ENCODE measurements around the gene TXNRD1. TPM values are rescaled to one million over a fixed set of nuclear protein-coding genes. Genes with fewer than 3 reads are reported as not detected.

Gene TXNRD1
- total RNA-seq (ENCODE audit: unreplicated experiment): 105 TPM
- long read RNA-seq, transcript TXNRD1-205 (15 exons, 3,930 nt): major isoform, 13 of 32 reads
- long read RNA-seq, partial matches to known transcripts: 10 of 32 reads
- long read RNA-seq, other reads (novel, unspliced or antisense): 6 of 32 reads

GRCh38 chr12:104215638-104216297 lies at the start of gene TXNRD1:
Gene TXNRD1, plus strand, starts transcription at chr12:104215779. Its CDS starts 24 bp downstream, at chr12:104215803.
- H3K36me3 Mint-ChIP-seq (ENCODE audit: low read depth, unreplicated experiment): no peaks in the 10 kb centered on the region
- TF ChIP-seq CTCF (IDR thresholded peaks at IDR 0.05; ENCODE audit: unreplicated experiment): peak; percentile 71
- DNase-seq (ENCODE audit: low spot score): peak; percentile 84
- peaks cover 5% of the 10 kb centered on the region for H3K4me1 Mint-ChIP-seq (ENCODE audit: unreplicated experiment)
- H3K27me3 Mint-ChIP-seq (ENCODE audit: unreplicated experiment): peaks cover 2% of the 10 kb centered on the region
- H3K9me3 Mint-ChIP-seq (ENCODE audit: unreplicated experiment): no peaks in the 10 kb centered on the region
- no peak within 1 kb of the TSS for H3K27ac Mint-ChIP-seq (ENCODE audit: unreplicated experiment)
- H3K4me3 Mint-ChIP-seq (ENCODE audit: unreplicated experiment): peak within 1 kb of the TSS; percentile 93

GRCh38 chr12:104165801-104166200 lies 49.8 kb upstream of the TXNRD1 start:
- H3K27me3 Mint-ChIP-seq (ENCODE audit: unreplicated experiment): no peaks in the 10 kb centered on the region
- H3K4me1 Mint-ChIP-seq (ENCODE audit: unreplicated experiment): no peaks in the 10 kb centered on the region
- H3K4me3 Mint-ChIP-seq (ENCODE audit: unreplicated experiment): no peak overlapping the region
- no peak for DNase-seq (ENCODE audit: low spot score)
- no peak overlapping the region for H3K27ac Mint-ChIP-seq (ENCODE audit: unreplicated experiment)
- H3K9me3 Mint-ChIP-seq (ENCODE audit: unreplicated experiment): no peaks in the 10 kb centered on the region
- no peaks in the 10 kb centered on the region for H3K36me3 Mint-ChIP-seq (ENCODE audit: low read depth, unreplicated experiment)
- no peak for TF ChIP-seq CTCF (IDR thresholded peaks at IDR 0.05; ENCODE audit: unreplicated experiment)

- Mint-ChIP-seq H3K4me3 (ENCODE audit: unreplicated experiment) (no peak overlapping the region), H3K9me3 (ENCODE audit: unreplicated experiment) (no peaks in the 10 kb centered on the region), H3K27me3 (ENCODE audit: unreplicated experiment) (no peaks in the 10 kb centered on the region), H3K27ac (ENCODE audit: unreplicated experiment) (no peak overlapping the region), H3K36me3 (ENCODE audit: low read depth, unreplicated experiment) (no peaks in the 10 kb centered on the region), H3K4me1 (ENCODE audit: unreplicated experiment) (no peaks in the 10 kb centered on the region)
- DNase-seq (ENCODE audit: low spot score): no peak
- TF ChIP-seq CTCF (IDR thresholded peaks at IDR 0.05; ENCODE audit: unreplicated experiment): no peak
Measured at GRCh38 chr12:104166465-104166864, 49.1 kb upstream of the TXNRD1 start.

DNA sequence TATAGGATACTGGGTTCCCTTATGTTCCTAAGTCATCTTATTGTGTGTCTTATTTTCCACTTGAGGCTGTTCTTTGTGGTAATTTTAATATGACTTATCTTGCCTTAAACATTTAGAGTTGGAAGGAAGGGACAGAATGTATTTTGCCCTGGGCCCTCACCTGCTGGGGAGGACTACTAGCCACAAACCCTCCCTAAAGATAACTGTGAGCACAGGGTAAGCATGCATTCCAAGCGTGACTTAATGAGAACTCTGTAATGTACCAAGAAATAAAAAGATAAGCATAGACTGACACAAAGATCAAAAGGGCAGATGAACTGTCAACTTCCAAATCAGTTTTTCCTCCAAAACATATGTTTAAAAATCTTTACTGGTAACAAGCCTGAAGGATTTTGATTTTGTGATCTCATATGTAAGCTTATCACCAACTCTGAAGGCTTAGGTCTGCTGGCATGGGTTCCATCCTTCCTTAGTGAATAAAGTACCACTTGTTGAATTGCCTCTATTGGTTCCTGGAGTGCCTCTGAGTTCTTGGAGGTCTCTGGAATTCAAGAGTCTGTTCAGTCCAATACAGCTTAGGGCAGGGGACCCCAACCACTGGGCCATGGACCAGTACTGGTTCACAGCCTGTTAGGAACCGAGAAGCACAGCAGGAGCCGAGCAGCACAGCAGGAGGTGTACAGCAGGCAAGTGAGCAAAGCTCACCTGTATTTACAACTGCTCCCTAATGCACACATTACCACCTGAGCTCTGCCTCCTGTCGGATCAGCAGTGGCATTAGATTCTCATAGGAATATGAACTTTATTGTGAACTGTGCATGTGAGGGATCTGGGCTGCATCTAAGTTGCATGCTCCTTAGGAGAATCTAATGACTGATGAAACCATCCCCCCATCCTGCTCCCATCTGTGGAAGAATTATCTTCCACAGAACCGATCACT lies 47.8 kb upstream of the TXNRD1 start:
- no peak for DNase-seq (ENCODE audit: low spot score)
- Mint-ChIP-seq H3K4me1 (ENCODE audit: unreplicated experiment) (no peaks in the 10 kb centered on the region), H3K36me3 (ENCODE audit: low read depth, unreplicated experiment) (no peaks in the 10 kb centered on the region), H3K27ac (ENCODE audit: unreplicated experiment) (no peak overlapping the region), H3K9me3 (ENCODE audit: unreplicated experiment) (no peaks in the 10 kb centered on the region), H3K4me3 (ENCODE audit: unreplicated experiment) (no peak overlapping the region), H3K27me3 (ENCODE audit: unreplicated experiment) (no peaks in the 10 kb centered on the region)
- TF ChIP-seq CTCF (IDR thresholded peaks at IDR 0.05; ENCODE audit: unreplicated experiment): no peak
